Measurements from ENCODE around the gene RPL7A.
"Not testable (repeated sequence)": the region's sequence is repeated elsewhere in the genome, so short reads cannot be mapped to it uniquely, and the experiment has no call there.

RPL7A gene

DNA sequence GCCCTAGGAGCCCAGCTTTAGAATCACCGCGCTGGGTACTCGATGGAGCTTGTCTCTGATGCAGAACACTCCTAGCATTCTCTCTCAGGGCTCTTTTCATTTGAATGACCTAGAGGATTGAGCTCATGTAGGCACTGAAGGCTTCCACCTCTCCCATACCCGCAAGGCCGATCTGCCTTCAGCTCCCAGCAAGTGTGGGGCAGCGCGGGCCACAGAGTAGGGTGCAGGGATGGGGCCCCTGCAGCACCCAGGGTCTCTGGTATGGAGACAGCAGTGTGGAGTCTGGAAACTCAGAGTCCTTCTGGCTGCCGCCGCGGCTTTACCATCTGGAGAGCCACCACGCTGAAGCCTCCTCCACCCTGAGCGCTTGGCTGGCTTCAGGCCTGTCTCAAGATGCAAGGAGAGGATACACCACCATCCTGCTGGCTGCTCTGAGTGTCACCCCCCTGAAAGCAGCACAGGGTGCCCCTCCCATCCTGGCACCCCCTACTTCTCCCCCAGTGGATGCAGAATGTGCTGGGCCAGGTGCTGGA is 41.1 kb downstream of the RPL7A start:
- no peak for DNase-seq (ENCODE audit: low spot score)

DNA sequence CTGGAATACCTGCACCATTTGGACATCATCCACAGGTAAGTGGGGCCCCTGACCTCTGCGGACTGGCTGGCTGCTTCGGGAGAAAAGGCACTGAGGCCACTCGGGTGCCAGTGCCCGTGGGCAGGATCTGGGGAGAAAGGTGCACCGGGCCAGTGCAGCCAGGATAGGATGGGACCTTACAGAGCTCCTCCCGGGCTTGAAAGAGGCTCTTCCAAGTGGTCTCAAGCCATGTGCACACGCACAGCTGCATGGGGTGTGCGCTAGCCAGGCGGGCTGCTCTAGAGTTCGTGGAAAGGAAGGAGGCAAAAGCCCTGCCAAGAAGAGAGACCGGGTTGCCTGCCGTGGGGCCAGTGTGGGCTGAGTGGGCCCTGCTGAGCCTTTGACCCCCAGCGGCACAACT is 41.5 kb downstream of the RPL7A start:
- no peak for DNase-seq (ENCODE audit: low spot score)

DNA sequence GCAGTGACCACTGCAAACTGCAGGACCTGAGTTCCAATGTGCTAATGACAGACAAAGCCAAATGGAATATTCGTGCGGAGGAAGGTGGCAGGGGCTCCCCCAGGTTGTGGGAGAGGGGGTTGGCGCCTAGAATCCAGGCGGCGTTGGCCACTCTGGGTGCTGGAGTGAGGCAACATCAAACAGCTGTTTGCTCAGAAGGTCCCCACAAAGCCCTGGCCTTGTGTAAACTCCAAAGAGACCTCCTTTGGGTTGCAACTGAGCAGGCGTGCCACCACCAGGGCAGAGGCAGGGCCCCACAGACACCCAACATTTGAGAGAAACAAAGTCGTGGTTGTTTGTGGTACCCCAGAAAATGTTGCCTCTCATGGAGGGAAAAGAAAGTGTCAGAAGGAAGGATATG is 42.7 kb downstream of the RPL7A start:
- DNase-seq (ENCODE audit: low spot score) = no peak

DNA sequence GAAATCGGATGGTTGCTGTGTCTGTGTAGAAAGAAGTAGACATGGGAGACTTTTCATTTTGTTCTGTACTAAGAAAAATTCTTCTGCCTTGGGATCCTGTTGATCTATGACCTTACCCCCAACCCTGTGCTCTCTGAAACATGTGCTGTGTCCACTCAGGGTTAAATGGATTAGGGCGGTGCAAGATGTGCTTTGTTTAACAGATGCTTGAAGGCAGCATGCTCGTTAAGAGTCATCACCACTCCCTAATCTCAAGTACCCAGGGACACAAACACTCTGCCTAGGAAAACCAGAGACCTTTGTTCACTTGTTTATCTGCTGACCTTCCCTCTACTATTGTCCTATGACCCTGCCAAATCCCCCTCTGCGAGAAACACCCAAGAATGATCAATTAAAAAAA is 43.4 kb downstream of the RPL7A start:
- DNase-seq (ENCODE audit: low spot score) = not testable (repeated sequence)

DNA sequence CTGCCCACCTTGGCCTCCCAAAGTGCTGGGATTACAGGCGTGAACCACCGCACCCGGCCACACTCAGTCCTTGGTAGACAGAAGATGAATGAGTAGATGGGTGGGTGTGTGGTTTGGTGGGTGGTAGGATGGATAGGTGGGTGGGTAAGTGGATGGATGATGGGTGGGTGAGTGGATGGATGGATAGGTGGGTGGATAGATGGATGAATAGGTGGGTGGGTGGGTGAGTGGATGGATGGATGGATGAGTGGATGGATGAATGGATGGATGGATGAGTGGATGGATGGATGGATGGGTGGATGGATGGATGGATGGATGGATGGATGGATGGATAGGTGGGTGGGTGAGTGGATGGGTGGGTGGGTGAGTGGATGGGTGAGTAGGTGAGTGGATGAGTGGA is 44.3 kb downstream of the RPL7A start:
- DNase-seq (ENCODE audit: low spot score) = not testable (repeated sequence)

DNA sequence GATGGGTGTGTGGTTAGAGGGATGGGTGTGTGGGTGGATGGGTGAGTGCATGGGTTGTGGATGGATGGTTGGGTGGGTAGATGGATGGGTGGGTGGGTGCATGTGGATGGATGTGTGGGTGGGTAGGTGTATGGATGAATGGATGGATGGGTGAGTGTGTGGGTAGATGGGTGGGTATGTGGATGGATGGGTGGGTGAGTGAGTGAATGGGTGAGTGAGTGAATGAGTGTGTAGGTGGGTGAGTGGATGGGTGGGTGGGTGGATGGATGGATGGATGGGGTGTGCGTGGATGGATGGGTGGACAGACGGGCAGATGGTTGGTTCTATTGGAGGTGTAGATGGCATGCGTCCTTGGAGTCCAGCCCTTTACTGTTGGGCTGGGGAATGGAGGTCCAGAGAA is 45.4 kb downstream of the RPL7A start:
- DNase-seq (ENCODE audit: low spot score) = no peak

DNA sequence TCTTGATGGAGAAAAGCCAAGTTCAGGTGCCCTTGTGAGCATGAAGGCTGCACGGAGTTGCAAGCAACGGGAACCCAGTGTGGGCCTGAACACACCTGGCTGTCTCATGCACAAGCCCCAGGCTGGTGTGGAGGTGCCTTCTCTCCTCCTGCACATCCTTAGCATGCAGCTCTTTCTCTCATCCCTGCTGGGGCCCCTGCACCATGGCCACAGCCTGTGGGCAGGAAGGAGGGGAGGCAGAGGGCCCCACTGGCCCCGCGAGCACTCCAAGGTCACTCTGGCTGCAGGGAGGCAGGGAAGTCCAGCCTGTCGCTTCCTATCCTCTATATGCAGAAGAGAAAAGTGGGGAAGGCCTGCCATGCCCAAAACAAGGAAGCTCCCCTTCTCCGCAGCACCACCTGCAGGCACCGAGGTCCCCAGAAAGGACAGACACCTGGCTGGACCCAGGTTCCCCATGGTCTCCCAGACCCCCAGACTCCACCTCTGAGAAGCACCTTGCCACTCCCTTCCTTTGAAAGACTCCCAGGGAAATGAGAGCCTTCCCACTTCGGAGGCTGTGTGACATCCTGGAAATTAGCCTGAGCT is 46.8 kb downstream of the RPL7A start:
- DNase-seq (ENCODE audit: low spot score) = no peak

DNA sequence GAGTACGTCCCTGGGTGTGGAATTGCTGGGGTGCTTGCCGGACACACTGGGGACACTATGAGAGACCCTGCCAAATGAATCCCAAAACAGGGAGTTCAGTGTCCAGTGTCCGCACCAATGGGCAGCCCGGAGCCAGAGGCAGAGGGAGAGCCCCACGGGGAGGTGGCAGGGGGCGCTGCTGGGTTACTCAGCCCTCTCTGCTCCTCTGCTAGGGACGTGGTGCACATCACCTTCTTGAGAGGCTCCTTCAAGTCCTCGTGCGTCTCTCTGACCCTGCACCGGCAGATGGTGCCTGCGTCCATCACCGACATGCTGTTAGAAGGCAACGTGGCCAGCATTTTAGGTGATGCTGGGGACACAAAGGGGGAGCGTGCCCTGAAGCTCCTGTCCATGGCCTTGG is 48.9 kb downstream of the RPL7A start:
- DNase-seq (ENCODE audit: low spot score) = peak; percentile 51

DNA sequence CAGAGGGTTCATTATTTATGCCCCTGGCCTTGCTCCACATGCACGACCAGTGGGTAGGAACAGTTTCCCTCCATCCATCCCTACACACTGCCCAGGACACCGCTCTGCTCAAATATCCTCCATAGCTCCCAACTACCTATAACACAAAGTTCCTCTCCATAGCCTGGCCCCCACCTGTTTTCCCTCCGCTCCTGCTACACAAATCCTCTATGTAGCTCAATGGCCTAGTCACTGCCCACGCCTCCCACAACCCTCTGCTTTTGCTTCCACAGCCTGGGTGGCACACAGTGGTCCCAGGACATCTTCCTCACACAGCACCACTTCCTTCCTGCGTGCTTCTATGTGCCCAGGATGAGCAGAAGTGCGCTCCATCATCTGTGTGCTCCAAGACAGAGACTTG is 49.4 kb downstream of the RPL7A start:
- no peak for DNase-seq (ENCODE audit: low spot score)

DNA sequence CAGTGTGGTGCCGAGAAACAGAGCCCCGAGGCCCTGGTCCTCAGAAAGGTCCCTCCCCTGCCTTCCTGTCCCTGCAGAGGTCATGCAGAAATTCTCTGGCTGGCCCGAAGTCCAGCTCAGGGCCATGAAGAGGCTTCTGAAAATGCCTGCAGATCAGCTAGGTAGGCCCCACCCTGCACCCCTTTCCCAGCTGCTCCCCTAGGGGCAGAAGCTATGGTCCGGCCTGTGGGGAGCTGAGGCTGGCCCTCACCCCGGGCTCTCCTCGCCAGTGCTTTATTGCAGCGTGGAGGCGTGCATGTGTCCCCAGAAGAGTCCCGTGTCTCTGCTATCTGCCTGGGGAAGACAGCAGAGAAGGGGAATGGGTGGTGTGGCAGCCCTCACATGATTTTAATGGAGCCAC is 49.9 kb downstream of the RPL7A start:
- no peak for DNase-seq (ENCODE audit: low spot score)

DNA sequence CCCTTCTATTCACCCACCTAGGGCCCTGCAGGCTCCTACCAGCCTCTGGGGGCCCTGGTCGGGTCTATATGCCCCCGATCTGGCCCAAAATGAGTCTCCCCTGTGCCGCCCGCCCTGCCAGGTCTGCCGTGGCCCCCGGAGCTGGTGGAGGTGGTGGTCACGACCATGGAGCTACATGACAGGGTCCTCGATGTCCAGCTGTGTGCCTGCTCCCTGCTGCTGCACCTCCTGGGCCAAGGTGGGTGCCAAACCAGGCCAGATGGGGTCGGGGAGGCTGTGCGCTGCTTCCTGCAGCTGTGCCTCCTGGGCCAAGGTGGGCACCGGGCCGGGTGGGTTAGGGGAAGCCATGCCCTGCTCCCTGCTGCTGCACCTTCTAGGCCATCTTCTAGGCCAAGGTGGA is 52.3 kb downstream of the RPL7A start:
- DNase-seq (ENCODE audit: low spot score) = no peak

All from GM03348 (cell line).